Astrocyte (in vitro differentiated cells and primary cell): ENCODE results near the gene ALG1L2.

ENCODE experiments used
- CTCF ChIP-seq: IDR thresholded peaks from 2 replicates; pipeline ENCODE4 v1.5.1; 2011; ENCODE audit warnings: low read depth, mild to moderate bottlenecking, inconsistent platforms, low read length, moderate library complexity; ENCODE audit not compliant: insufficient read depth
- EZH2 ChIP-seq: IDR thresholded peaks from 2 replicates; pipeline ENCODE4 v1.6.1; 2012; ENCODE audit warnings: mild to moderate bottlenecking, low read length, inconsistent platforms; ENCODE audit not compliant: insufficient read depth

GRCh38 chr3:130084436-130084980 lies 2.9 kb downstream of the ALG1L2 start:
- TF ChIP-seq CTCF: no peak
- no peak for TF ChIP-seq EZH2
